Naive thymus-derived CD4-positive, alpha-beta T cell (primary cell): ENCODE data around the gene SNX18. TPM values are rescaled to one million over a fixed set of nuclear protein-coding genes. Genes with fewer than 3 reads are reported as not detected.
A peak's percentile ranks its signal among the peaks of the same experiment; 100 is the strongest.

Experiments
- ATAC-seq: fragments of 150-1000 bp; cut with Tn5 transposase; 2 replicates; pipeline ENCODE4 v1.10.0; 2021; ENCODE audit warnings: mild to moderate bottlenecking, moderate library complexity
- CTCF ChIA-PET: fragments of 350-600 bp; sonication (Branson Sonifier 250); formaldehyde crosslinking; loops from one replicate; lab custom pipeline; 2021; ENCODE audit warnings: antibody characterized with exemption; lab: Charles Lee
- POLR2A ChIA-PET: fragments of 350-600 bp; sonication (Branson Sonifier 250); formaldehyde crosslinking; loops from one replicate; lab custom pipeline; 2021; ENCODE audit warnings: antibody characterized with exemption, inconsistent platforms; lab: Charles Lee
- DNase-seq, 9 donors: peaks; one replicate each; pipeline versions ENCODE4 v3.0.0 to v3.0.0-alpha.2; 2020 to 2022; ENCODE audit warnings: mixed read lengths in 1 of 9
- H3K27ac ChIP-seq: one replicate; pipeline ENCODE4 v1.7.0; 2013; ENCODE audit warnings: mild to moderate bottlenecking, low read depth, low read length, moderate library complexity
- H3K27me3 ChIP-seq, 2 donors: one replicate each; pipeline ENCODE4 v1.7.0; 2013; ENCODE audit warnings: low read length in 2 of 2, mild to moderate bottlenecking in 2 of 2, moderate library complexity in 2 of 2; ENCODE audit not compliant: control insufficient read depth in 2 of 2, insufficient read depth in 2 of 2
- H3K36me3 ChIP-seq, 3 experiments: 1 replicate in 2 of 3; 2 replicates in 1 of 3; pipeline ENCODE4 v1.7.0; 2013; ENCODE audit warnings: low read length in 3 of 3, mild to moderate bottlenecking in 3 of 3, moderate library complexity in 1 of 3; ENCODE audit not compliant: insufficient read depth in 3 of 3, control insufficient read depth in 2 of 3
- H3K4me1 ChIP-seq, 2 donors: one replicate each; pipeline ENCODE4 v1.7.0; 2013; ENCODE audit warnings: low read length in 2 of 2, mild to moderate bottlenecking in 2 of 2, moderate library complexity in 1 of 2; ENCODE audit not compliant: control insufficient read depth in 2 of 2, insufficient read depth in 2 of 2
- H3K4me3 ChIP-seq: 2 replicates; pipeline ENCODE4 v1.7.0; 2013; ENCODE audit warnings: mild to moderate bottlenecking, low read length
- H3K9me3 ChIP-seq, 3 experiments: 1 replicate in 2 of 3; 2 replicates in 1 of 3; pipeline ENCODE4 v1.7.0; 2013; ENCODE audit warnings: low read length in 3 of 3; ENCODE audit not compliant: control insufficient read depth in 2 of 3
- H3K27ac Mint-ChIP-seq, 9 donors: one replicate each; pipeline ENCODE4 v1.8.0; 2020 to 2022; ENCODE audit warnings: mixed read lengths in 9 of 9, mild to moderate bottlenecking in 8 of 9, moderate library complexity in 5 of 9, inconsistent platforms in 2 of 9
- H3K27me3 Mint-ChIP-seq, 5 donors: one replicate each; pipeline ENCODE4 v1.8.0; 2021 to 2022; ENCODE audit warnings: mixed read lengths in 5 of 5, mild to moderate bottlenecking in 1 of 5
- H3K36me3 Mint-ChIP-seq, 5 donors: one replicate each; pipeline ENCODE4 v1.8.0; 2020 to 2022; ENCODE audit warnings: mixed read lengths in 5 of 5, mild to moderate bottlenecking in 3 of 5, inconsistent platforms in 1 of 5
- H3K4me1 Mint-ChIP-seq, 7 donors: one replicate each; pipeline ENCODE4 v1.8.0; 2020 to 2022; ENCODE audit warnings: mixed read lengths in 7 of 7, mild to moderate bottlenecking in 3 of 7, inconsistent platforms in 1 of 7
- H3K4me3 Mint-ChIP-seq, 10 donors: one replicate each; pipeline ENCODE4 v1.8.0; 2020 to 2022; ENCODE audit warnings: mild to moderate bottlenecking in 10 of 10, mixed read lengths in 10 of 10, moderate library complexity in 6 of 10, inconsistent platforms in 2 of 10
- H3K9me3 Mint-ChIP-seq, 11 donors: one replicate each; pipeline ENCODE4 v1.8.0; 2020 to 2022; ENCODE audit warnings: mixed read lengths in 11 of 11, mild to moderate bottlenecking in 4 of 11, inconsistent platforms in 1 of 11, moderate library complexity in 1 of 11
- intact Hi-C, 2 donors: fragments of 100-400 bp; cut with micrococcal nuclease; formaldehyde crosslinking; loops; one replicate each; pipeline ENCODE4 v1.15.1; 2023
- polyA plus RNA-seq, 2 donors: library from polyadenylated mRNA; unstranded; fragments of 300-500 nt; fragmentation: Illumina TruSeq; gene quantifications; one replicate each; pipeline ENCODE4 v1.2.3, GENCODE V29; 2021
- total RNA-seq, 6 experiments: library from RNA in 5 of 6; stranded (reverse) in 5 of 6; gene quantifications; 1 replicate in 5 of 6; 2 replicates in 1 of 6; pipeline ENCODE4 v1.2.3 and lab custom pipeline; 2021 to 2026

SNX18 gene
- total and polyA plus RNA-seq, 7 experiments from 2014 or later = 3.2 to 40.9 (median 24.6) TPM

DNA sequence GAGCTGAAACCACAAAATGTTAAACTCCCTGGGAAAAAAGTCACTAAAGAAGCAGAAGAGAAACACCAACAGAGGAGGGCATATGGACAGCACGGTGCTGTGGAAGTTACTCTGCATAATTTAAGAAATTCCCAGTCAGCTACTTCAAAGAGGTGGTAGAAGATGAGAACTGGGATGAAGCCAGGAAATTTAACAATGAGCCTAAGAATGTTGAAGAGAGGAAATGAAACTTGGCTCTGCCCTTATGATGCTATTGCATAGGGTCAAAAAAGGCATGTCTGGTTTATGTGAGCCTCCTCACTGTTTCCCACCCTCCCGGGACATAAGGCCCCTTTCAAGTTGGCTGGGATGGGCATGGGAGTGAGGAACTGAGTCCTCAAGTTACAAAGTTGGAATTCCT is 25.4 kb upstream of the SNX18 start:
- DNase-seq (no peak), ATAC-seq (no peak)
- no peak overlapping the region for H3K4me3 Mint-ChIP-seq
- H3K4me3 ChIP-seq = no peak overlapping the region
- ChIA-PET POLR2A (no interaction called here), CTCF (interaction anchor here (0.7 to 1.7 kb wide), 4 partner anchors 249 to 550 kb away, joined by 3 to 6 read pairs (median 3); no protein-coding TSS in a partner anchor)
- H3K27ac ChIP-seq = no peak overlapping the region
- no peaks in the 10 kb centered on the region for H3K4me1 ChIP-seq
- no peaks in the 10 kb centered on the region for H3K9me3 ChIP-seq
- H3K4me1 Mint-ChIP-seq = no peaks in the 10 kb centered on the region
- intact Hi-C loops = no loop called here
- no peaks in the 10 kb centered on the region for H3K9me3 Mint-ChIP-seq
- H3K27me3 ChIP-seq = no peaks in the 10 kb centered on the region
- H3K36me3 Mint-ChIP-seq = no peaks in the 10 kb centered on the region
- H3K27ac Mint-ChIP-seq = no peak overlapping the region
- no peaks in the 10 kb centered on the region for H3K36me3 ChIP-seq
- H3K27me3 Mint-ChIP-seq = peaks cover 0 to 19% (median 4%) of the 10 kb centered on the region in 5 donors

DNA sequence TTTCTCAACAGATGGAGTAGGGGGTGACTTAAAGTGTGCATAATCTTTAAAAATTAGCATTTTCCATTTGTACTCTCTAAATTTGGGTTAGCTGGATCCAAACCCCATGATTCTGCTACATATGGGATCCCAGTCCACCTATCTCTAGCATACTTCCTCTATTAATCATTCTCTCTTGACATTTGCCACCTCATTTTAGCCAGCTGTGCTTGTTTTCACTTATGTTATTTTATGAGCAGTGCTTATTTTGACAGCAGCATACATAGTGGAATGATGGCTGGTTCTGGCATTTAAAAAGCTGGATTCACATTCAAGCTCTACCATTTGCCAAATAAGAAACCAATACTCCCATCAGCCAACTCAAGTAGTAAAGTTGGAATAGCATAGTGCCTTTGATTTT is 22.5 kb upstream of the SNX18 start:
- no peak overlapping the region for H3K27ac Mint-ChIP-seq
- Histone ChIP-seq H3K9me3 (peaks cover 0 to 6% (median 0%) of the 10 kb centered on the region in 3 experiments), H3K4me1 (no peaks in the 10 kb centered on the region), H3K27ac (no peak overlapping the region), H3K4me3 (no peak overlapping the region), H3K27me3 (no peaks in the 10 kb centered on the region), H3K36me3 (no peaks in the 10 kb centered on the region)
- no peak overlapping the region for H3K4me3 Mint-ChIP-seq
- intact Hi-C loops = no loop called here
- no peak for ATAC-seq
- POLR2A ChIA-PET = no interaction called here
- peaks cover 0 to 21% (median 8%) of the 10 kb centered on the region in 11 donors for H3K9me3 Mint-ChIP-seq
- no peaks in the 10 kb centered on the region for H3K4me1 Mint-ChIP-seq
- CTCF ChIA-PET = interaction anchor here (1.1 to 1.5 kb wide), 2 partner anchors 11 to 52 kb away, joined by 3 to 4 read pairs; no protein-coding TSS in a partner anchor
- peaks cover 0 to 4% (median 0%) of the 10 kb centered on the region in 5 donors for H3K36me3 Mint-ChIP-seq
- H3K27me3 Mint-ChIP-seq = peaks cover 8 to 31% (median 10%) of the 10 kb centered on the region in 5 donors
- DNase-seq = no peak

DNA sequence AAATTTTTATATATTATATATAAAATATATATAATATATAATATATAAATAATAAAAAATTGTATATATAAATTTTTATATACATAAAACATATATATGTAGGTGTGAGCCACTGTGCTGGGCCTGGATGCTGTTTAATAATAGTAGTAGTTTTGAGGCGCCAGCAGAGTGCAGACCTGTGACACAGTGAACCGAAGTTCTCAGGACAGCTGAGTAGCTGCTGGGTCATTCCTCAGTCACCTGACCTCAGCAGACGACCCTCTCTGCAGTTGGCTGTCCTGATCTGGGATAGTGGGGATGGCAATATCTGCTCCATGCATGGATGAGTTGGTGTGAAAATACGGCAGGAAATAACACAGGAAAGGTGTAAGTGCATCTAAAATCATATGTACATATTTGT is 3.3 kb upstream of the SNX18 start:
- peaks cover 7 to 9% of the 10 kb centered on the region in 2 donors for H3K4me1 ChIP-seq
- peak overlapping the region in 1 of 9 donors; percentile 2 for H3K27ac Mint-ChIP-seq
- H3K4me3 ChIP-seq = no peak overlapping the region
- H3K4me1 Mint-ChIP-seq = peaks cover 5 to 19% (median 12%) of the 10 kb centered on the region in 7 donors
- DNase-seq = no peak
- H3K27ac ChIP-seq = no peak overlapping the region
- H3K27me3 ChIP-seq = no peaks in the 10 kb centered on the region
- intact Hi-C loops = no loop called here
- no peaks in the 10 kb centered on the region for H3K9me3 ChIP-seq
- H3K36me3 ChIP-seq = peaks cover 0 to 3% (median 0%) of the 10 kb centered on the region in 3 experiments
- H3K4me3 Mint-ChIP-seq = no peak overlapping the region
- peaks cover 0 to 36% (median 0%) of the 10 kb centered on the region in 5 donors for H3K27me3 Mint-ChIP-seq
- POLR2A ChIA-PET = interaction anchor here (0.9 kb wide), 1 partner anchor 331 kb away, joined by 3 read pairs; no protein-coding TSS in a partner anchor
- H3K9me3 Mint-ChIP-seq = peaks cover 0 to 3% (median 0%) of the 10 kb centered on the region in 11 donors
- H3K36me3 Mint-ChIP-seq = peaks cover 0 to 8% (median 0%) of the 10 kb centered on the region in 5 donors
- ATAC-seq = no peak
- CTCF ChIA-PET = interaction anchor here (1.0 kb wide), 2 partner anchors 25 to 331 kb away, joined by 3 to 6 read pairs; no protein-coding TSS in a partner anchor

GRCh38 chr5:54514841-54515432 is 2.6 kb upstream of the SNX18 start:
- ChIA-PET CTCF (interaction anchor here (1.0 kb wide), 2 partner anchors 26 to 330 kb away, joined by 3 to 6 read pairs; no protein-coding TSS in a partner anchor), POLR2A (interaction anchor here (0.9 kb wide), 1 partner anchor 330 kb away, joined by 3 read pairs; no protein-coding TSS in a partner anchor)
- H3K27ac Mint-ChIP-seq = no peak overlapping the region
- intact Hi-C loops = loop anchor here (5.0 kb wide), 4 partner anchors 587 to 1197 kb away; partner anchors contain the start of genes CDC20B (in 1 of the 2), DHX29 (in 1 of the 2), GZMA (in 1 of the 2) and MTREX (in 1 of the 2)
- Histone ChIP-seq H3K27ac (no peak overlapping the region), H3K36me3 (peaks cover 0 to 3% (median 0%) of the 10 kb centered on the region in 3 experiments), H3K9me3 (no peaks in the 10 kb centered on the region), H3K27me3 (no peaks in the 10 kb centered on the region), H3K4me1 (peaks cover 9 to 14% of the 10 kb centered on the region in 2 donors), H3K4me3 (no peak overlapping the region)
- peaks cover 0 to 14% (median 0%) of the 10 kb centered on the region in 5 donors for H3K36me3 Mint-ChIP-seq
- H3K9me3 Mint-ChIP-seq = peaks cover 0 to 3% (median 0%) of the 10 kb centered on the region in 11 donors
- DNase-seq (no peak), ATAC-seq (no peak)
- no peak overlapping the region for H3K4me3 Mint-ChIP-seq
- peaks cover 11 to 26% (median 18%) of the 10 kb centered on the region in 7 donors for H3K4me1 Mint-ChIP-seq
- H3K27me3 Mint-ChIP-seq = peaks cover 0 to 33% (median 0%) of the 10 kb centered on the region in 5 donors

GRCh38 chr5:54515634-54516033 is 1.9 kb upstream of the SNX18 start:
- H3K27ac ChIP-seq = no peak overlapping the region
- DNase-seq = no peak
- Mint-ChIP-seq H3K27me3 (peaks cover 0 to 33% (median 0%) of the 10 kb centered on the region in 5 donors), H3K4me3 (no peak overlapping the region), H3K27ac (no peak overlapping the region), H3K9me3 (peaks cover 0 to 3% (median 0%) of the 10 kb centered on the region in 11 donors), H3K4me1 (peaks cover 18 to 33% (median 25%) of the 10 kb centered on the region in 7 donors), H3K36me3 (peaks cover 0 to 20% (median 1%) of the 10 kb centered on the region in 5 donors)
- no peak overlapping the region for H3K4me3 ChIP-seq
- ATAC-seq = no peak
- intact Hi-C loops = loop anchor here (2.0 to 5.0 kb wide), 9 partner anchors 205 to 1197 kb away; partner anchors contain the start of genes CDC20B (in 2 of the 2), ARL15 (in 1 of the 2), DHX29 (in 1 of the 2) and GZMA (in 1 of the 2)
- H3K4me1 ChIP-seq = peaks cover 9 to 21% of the 10 kb centered on the region in 2 donors
- peaks cover 0 to 3% (median 0%) of the 10 kb centered on the region in 3 experiments for H3K36me3 ChIP-seq
- H3K27me3 ChIP-seq = no peaks in the 10 kb centered on the region
- POLR2A ChIA-PET = interaction anchor here (5.3 kb wide), 1 partner anchor 329 kb away, joined by 54 read pairs; no protein-coding TSS in a partner anchor
- CTCF ChIA-PET = interaction anchor here (0.8 to 5.1 kb wide), 4 partner anchors 80 to 351 kb away, joined by 3 to 103 read pairs (median 46); no protein-coding TSS in a partner anchor
- no peaks in the 10 kb centered on the region for H3K9me3 ChIP-seq

DNA sequence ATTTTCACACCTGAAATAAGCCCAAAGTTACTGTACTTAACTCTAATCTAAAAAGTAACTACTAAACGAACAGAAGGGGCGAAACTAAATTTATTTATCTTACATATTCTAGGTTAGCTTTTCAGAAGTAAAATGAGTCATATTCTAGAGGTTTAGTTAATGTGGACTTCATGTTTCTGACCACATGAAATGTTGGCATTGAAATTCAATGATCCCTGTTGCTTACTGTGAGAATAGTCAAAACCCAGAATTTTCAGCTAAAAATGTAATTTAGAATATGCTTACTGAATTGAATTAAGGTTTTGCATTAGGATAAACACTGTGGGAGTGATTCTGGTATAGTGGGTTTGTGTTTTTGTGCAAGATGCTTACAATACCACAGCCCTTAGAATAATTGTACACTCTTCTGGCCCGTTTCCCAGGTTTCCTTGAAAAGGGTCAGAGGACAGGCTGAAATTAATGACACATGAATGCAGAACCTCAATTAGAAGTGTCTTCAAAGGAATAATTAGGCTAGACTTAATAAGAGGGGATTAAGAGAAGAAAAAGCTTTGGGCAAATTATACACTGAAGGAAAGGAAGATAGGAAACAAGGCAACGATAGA is 1.4 kb upstream of the SNX18 start:
- intact Hi-C loops = loop anchor here (2.0 to 5.0 kb wide), 9 partner anchors 205 to 1196 kb away; partner anchors contain the start of genes CDC20B (in 2 of the 2), ARL15 (in 1 of the 2), DHX29 (in 1 of the 2) and GZMA (in 1 of the 2)
- Histone ChIP-seq H3K27me3 (no peaks in the 10 kb centered on the region), H3K9me3 (no peaks in the 10 kb centered on the region), H3K4me1 (peaks cover 9 to 26% of the 10 kb centered on the region in 2 donors), H3K36me3 (peaks cover 0 to 3% (median 0%) of the 10 kb centered on the region in 3 experiments), H3K27ac (no peak overlapping the region), H3K4me3 (no peak overlapping the region)
- Mint-ChIP-seq H3K27me3 (peaks cover 0 to 33% (median 0%) of the 10 kb centered on the region in 5 donors), H3K9me3 (peaks cover 0 to 3% (median 0%) of the 10 kb centered on the region in 11 donors), H3K4me3 (peak overlapping the region in 1 of 10 donors; percentile 92), H3K4me1 (peaks cover 23 to 38% (median 30%) of the 10 kb centered on the region in 7 donors), H3K27ac (peak overlapping the region in 1 of 9 donors; percentile 63), H3K36me3 (peaks cover 0 to 23% (median 3%) of the 10 kb centered on the region in 5 donors)
- ATAC-seq = no peak
- no peak for DNase-seq
- POLR2A ChIA-PET = interaction anchor here (0.6 to 5.3 kb wide), 6 partner anchors 11 to 351 kb away, joined by 4 to 54 read pairs (median 14); partner anchors contain the start of gene ARL15
- CTCF ChIA-PET = interaction anchor here (0.8 to 5.1 kb wide), 19 partner anchors 8 to 644 kb away, joined by 3 to 103 read pairs (median 6); partner anchors contain the start of gene GPX8
